HFFc6 (cell line): ENCODE data around the gene NEK5. TPM values are rescaled to one million over a fixed set of nuclear protein-coding genes. Genes with fewer than 3 reads are reported as not detected.
"Not testable (repeated sequence)": the region's sequence is repeated elsewhere in the genome, so short reads cannot be mapped to it uniquely, and the experiment has no call there.

ENCODE experiments used
- DNase-seq: peaks from one replicate; pipeline ENCODE4 v3.0.0-alpha.2; 2018
- H3K27ac Mint-ChIP-seq: 2 replicates; pipeline ENCODE4 v1.8.0; 2020; ENCODE audit warnings: mild to moderate bottlenecking, mixed read lengths
- H3K27me3 Mint-ChIP-seq: 2 replicates; pipeline ENCODE4 v1.8.0; 2021; ENCODE audit warnings: mild to moderate bottlenecking, moderate library complexity, mixed read lengths; ENCODE audit not compliant: insufficient read depth
- H3K36me3 Mint-ChIP-seq: 2 replicates; pipeline ENCODE4 v1.8.0; 2021; ENCODE audit warnings: low read depth, mixed read lengths
- H3K4me1 Mint-ChIP-seq: 2 replicates; pipeline ENCODE4 v1.8.0; 2020; ENCODE audit warnings: low read depth, mixed read lengths
- H3K4me3 Mint-ChIP-seq: 2 replicates; pipeline ENCODE4 v1.8.0; 2020; ENCODE audit warnings: mild to moderate bottlenecking, moderate library complexity, mixed read lengths
- H3K9me3 Mint-ChIP-seq: 2 replicates; pipeline ENCODE4 v1.8.0; 2020; ENCODE audit warnings: mild to moderate bottlenecking, mixed read lengths
- CTCF ChIP-seq: fragments of 200-600 bp; sonication (generic); IDR thresholded peaks from 2 replicates; pipeline ENCODE4 v1.5.0; 2021; ENCODE audit warnings: antibody characterized with exemption, mild to moderate bottlenecking
- total RNA-seq, 6 experiments: library from RNA; stranded (reverse); fragmentation: NEBNext Ultra II Directional; extraction: Animal tissue kit (Norgen Biotek cat#: 25700); gene quantifications; 2 replicates in 1 of 6; 3 replicates in 5 of 6; pipeline ENCODE4 v1.2.3, GENCODE V29; 2021

The NEK5 gene
- total RNA-seq, 6 experiments from 2014 or later, result not detected

DNA sequence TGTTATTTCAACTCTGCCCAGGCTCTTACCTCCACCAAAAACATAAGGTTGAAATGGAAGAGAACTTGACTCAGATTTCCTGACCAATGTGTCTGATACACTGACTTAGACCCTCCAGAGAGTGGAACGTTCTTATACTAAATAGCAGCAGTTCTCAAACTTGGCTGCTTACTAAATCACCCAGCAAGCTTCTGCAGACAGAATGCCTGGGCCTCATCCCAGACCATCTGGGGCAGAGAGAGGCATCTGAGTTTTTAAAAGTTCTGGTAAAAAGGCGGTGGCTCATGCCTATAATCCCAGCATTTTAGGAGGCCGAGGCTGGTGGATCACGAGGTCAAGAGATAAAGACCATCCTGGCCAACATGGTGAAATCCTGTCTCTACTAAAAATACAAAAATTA is 46.3 kb downstream of the NEK5 start:
- Mint-ChIP-seq H3K36me3 (no peaks in the 10 kb centered on the region), H3K4me1 (peaks cover 7% of the 10 kb centered on the region), H3K27me3 (peaks cover 14% of the 10 kb centered on the region), H3K4me3 (no peak overlapping the region), H3K9me3 (no peaks in the 10 kb centered on the region), H3K27ac (no peak overlapping the region)
- DNase-seq, result no peak
- no peak for TF ChIP-seq CTCF

DNA sequence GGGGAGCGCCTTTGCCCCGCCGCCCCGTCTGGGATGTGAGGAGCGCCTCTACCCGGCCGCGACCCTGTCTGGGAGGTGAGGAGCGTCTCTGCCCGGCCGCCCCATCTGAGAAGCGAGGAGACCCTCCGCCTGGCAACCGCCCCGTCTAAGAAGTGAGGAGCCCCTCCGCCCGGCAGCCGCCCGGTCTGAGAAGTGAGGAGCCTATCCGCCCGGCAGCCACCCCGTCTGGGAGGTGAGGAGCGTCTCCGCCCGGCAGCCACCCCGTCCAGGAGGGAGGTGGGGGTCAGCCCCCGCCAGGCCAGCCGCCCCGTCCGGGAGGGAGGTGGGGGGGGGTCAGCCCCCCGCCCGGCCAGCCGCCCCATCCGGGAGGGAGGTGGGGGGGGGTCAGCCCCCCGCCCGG is 49.0 kb downstream of the NEK5 start:
- not testable (repeated sequence) for H3K27ac Mint-ChIP-seq, H3K4me3 Mint-ChIP-seq

DNA sequence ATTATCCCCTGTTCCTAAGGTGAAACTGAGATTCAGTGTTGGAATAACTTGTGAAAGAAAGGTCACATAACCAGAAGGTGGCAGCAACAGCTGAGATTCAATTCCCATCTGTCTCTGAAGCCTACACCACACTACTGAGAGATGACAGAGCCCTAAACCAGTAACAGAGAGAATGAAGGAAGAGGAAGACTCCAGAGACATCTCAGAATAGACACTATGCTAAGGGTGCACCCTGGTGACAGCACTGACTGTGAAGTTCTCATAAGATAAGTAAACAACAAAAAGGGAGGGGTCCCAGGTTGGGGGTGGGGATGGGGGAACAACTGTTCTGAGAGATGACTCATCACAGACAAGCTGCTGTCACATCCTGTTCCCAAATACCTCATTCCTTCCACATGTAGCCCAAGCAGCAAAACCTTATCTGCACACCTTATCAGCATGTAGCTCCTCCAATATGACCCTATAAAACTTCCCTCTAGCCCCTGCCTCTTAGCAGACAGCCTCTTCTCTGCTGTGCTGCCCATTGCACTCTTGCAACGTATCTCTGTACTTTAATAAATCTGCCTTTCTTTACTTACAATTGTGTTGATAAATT is 57.8 kb downstream of the NEK5 start:
- Mint-ChIP-seq H3K27me3 (peaks cover 3% of the 10 kb centered on the region), H3K4me3 (no peak overlapping the region), H3K9me3 (peaks cover 24% of the 10 kb centered on the region), H3K27ac (no peak overlapping the region), H3K36me3 (peaks cover 12% of the 10 kb centered on the region), H3K4me1 (peaks cover 13% of the 10 kb centered on the region)
- peak; percentile 42 for DNase-seq
- peak; percentile 63 for TF ChIP-seq CTCF

More for the DNA sequence above, 49.0 kb downstream of the NEK5 start:
- H3K4me1 Mint-ChIP-seq, H3K36me3 Mint-ChIP-seq, DNase-seq, H3K9me3 Mint-ChIP-seq: not testable (repeated sequence)
- peaks cover 24% of the 10 kb centered on the region for H3K27me3 Mint-ChIP-seq

DNA sequence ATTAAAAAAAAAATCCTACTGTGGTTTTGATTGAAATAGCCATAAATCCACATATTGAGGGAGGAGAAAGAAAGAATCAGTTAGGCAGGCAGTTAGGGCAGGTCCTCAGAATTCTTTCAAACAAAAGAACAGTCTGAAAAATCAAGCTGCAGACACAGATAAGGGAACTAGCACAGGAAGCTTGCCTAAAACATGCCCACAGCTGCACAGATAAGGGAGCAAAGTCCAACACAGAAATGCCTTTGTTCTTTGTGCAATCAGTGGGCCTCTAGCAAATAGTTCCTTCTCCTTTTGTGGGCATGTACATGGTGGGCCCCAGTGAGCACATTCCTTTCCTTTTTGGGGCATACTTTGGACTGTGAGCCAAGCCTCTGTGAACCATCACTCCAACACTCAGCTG is 61.6 kb downstream of the NEK5 start:
- peaks cover 41% of the 10 kb centered on the region for H3K9me3 Mint-ChIP-seq
- DNase-seq, result no peak
- peaks cover 13% of the 10 kb centered on the region for H3K4me1 Mint-ChIP-seq
- TF ChIP-seq CTCF, result no peak
- H3K4me3 Mint-ChIP-seq, result no peak overlapping the region
- peaks cover 7% of the 10 kb centered on the region for H3K27me3 Mint-ChIP-seq
- no peak overlapping the region for H3K27ac Mint-ChIP-seq
- H3K36me3 Mint-ChIP-seq, result peaks cover 12% of the 10 kb centered on the region

- peaks cover 22% of the 10 kb centered on the region; the same call in 1 of the 2 replicates for H3K9me3 Mint-ChIP-seq
- no peak for TF ChIP-seq CTCF
- H3K4me1 Mint-ChIP-seq, result peaks cover 7% of the 10 kb centered on the region
- no peak overlapping the region for H3K27ac Mint-ChIP-seq
- DNase-seq, result no peak
- H3K27me3 Mint-ChIP-seq, result peaks cover 8% of the 10 kb centered on the region
- no peaks in the 10 kb centered on the region for H3K36me3 Mint-ChIP-seq
- H3K4me3 Mint-ChIP-seq, result no peak overlapping the region
Observed at GRCh38 chr13:52061587-52061986, 67.3 kb downstream of the NEK5 start.

DNA sequence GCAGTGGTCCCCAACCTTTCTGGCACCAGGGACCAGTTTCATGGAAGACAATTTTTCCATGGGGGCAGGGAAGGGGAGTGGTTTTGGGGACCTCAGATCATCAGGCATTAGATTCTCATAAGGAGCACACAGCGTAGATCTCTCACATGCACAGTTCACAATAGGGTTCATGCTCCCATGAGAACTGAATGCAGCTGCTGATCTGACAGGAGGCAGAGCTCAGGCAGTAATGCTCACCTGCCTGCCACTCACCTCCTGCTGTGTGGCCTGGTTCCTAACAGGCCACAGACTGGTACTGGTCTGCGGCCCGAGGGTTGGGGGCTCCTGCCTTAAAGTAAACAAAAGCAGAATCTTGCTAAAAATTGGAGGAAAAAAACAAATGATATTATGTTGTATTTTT is 67.8 kb downstream of the NEK5 start:
- DNase-seq, H3K4me3 Mint-ChIP-seq, H3K36me3 Mint-ChIP-seq, H3K27ac Mint-ChIP-seq, H3K27me3 Mint-ChIP-seq, H3K4me1 Mint-ChIP-seq: not testable (repeated sequence)
- H3K9me3 Mint-ChIP-seq, result peaks cover 17% of the 10 kb centered on the region; the same call in 1 of the 2 replicates

DNA sequence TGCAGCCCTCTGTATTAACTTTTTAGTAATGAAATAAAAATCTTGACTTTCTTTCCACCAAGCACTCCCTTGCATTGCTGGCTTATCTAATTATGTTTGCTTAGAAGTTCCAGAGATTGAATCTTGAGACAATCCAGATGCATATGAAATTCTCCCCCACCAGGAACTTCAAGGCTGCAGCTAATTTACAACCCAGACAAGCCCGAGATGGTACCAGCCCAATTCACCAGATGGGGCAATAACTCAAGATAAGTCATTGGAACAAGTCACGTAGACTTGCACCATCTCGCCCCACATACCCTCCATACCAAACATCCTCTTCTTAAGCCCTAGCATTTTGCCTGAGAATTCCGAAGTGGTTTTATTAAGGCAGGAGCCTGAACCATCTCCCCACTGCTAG is 75.4 kb downstream of the NEK5 start:
- H3K27ac Mint-ChIP-seq, result no peak overlapping the region
- no peaks in the 10 kb centered on the region; the same call in none of the 2 replicates for H3K27me3 Mint-ChIP-seq
- no peaks in the 10 kb centered on the region for H3K4me1 Mint-ChIP-seq
- no peak for TF ChIP-seq CTCF
- no peak for DNase-seq
- H3K36me3 Mint-ChIP-seq, result no peaks in the 10 kb centered on the region
- H3K9me3 Mint-ChIP-seq, result no peaks in the 10 kb centered on the region
- H3K4me3 Mint-ChIP-seq, result no peak overlapping the region
